Neural cell (in vitro differentiated cells): ENCODE data around the gene PTTG1. TPM values are rescaled to one million over a fixed set of nuclear protein-coding genes. Genes with fewer than 3 reads are reported as not detected.

ENCODE experiments used
- H2AFZ ChIP-seq: fragments of 200-600, 300-800 bp; sonication (generic), shearing (Covaris generic); 2 replicates; pipeline ENCODE4 v1.6.0; 2014; ENCODE audit warnings: low read depth, mild to moderate bottlenecking, antibody characterized with exemption, low read length, moderate library complexity
- H3F3A ChIP-seq: fragments of 200-600 bp; shearing (Covaris generic); 2 replicates; pipeline ENCODE4 v1.6.1; 2016; ENCODE audit warnings: mild to moderate bottlenecking, moderate library complexity, mixed read lengths, antibody characterized with exemption, low read length; ENCODE audit not compliant: insufficient read depth, poor library complexity, severe bottlenecking
- H3K27ac ChIP-seq: fragments of 200-600, 300-800 bp; sonication (generic), shearing (Covaris generic); 2 replicates; pipeline ENCODE4 v1.5.1; 2014; ENCODE audit warnings: mild to moderate bottlenecking, low read length, moderate library complexity
- H3K27me3 ChIP-seq: fragments of 300-800, 200-600 bp; sonication (generic), shearing (Covaris generic); 2 replicates; pipeline ENCODE4 v1.6.0; 2014; ENCODE audit warnings: mild to moderate bottlenecking, low read depth, low read length, moderate library complexity; ENCODE audit not compliant: insufficient read depth
- H3K36me3 ChIP-seq: fragments of 300-800, 200-600 bp; sonication (generic), shearing (Covaris generic); 2 replicates; pipeline ENCODE4 v1.5.1; 2014; ENCODE audit warnings: mild to moderate bottlenecking, antibody characterized with exemption, low read length, moderate library complexity; ENCODE audit not compliant: insufficient read depth
- H3K4me2 ChIP-seq: fragments of 300-800, 200-600 bp; sonication (generic), shearing (Covaris generic); 2 replicates; pipeline ENCODE4 v1.6.0; 2014; ENCODE audit warnings: mild to moderate bottlenecking, low read length
- H3K4me3 ChIP-seq: fragments of 300-800, 200-600 bp; sonication (generic), shearing (Covaris generic); 2 replicates; pipeline ENCODE4 v1.5.1; 2014; ENCODE audit warnings: mild to moderate bottlenecking, low read length, moderate library complexity
- H3K79me2 ChIP-seq: fragments of 200-600 bp; shearing (Covaris generic); replicated peaks from 2 replicates; pipeline ENCODE4 v1.6.0; 2014; ENCODE audit warnings: mild to moderate bottlenecking, low read length, moderate library complexity; ENCODE audit not compliant: insufficient read depth
- H3K9ac ChIP-seq: fragments of 300-800, 200-600 bp; sonication (generic), shearing (Covaris generic); 2 replicates; pipeline ENCODE4 v1.6.1; 2016; ENCODE audit warnings: mild to moderate bottlenecking, low read length, mixed read lengths
- H3K9me2 ChIP-seq: fragments of 200-600 bp; shearing (Covaris generic); 2 replicates; pipeline ENCODE4 v1.6.1; 2016; ENCODE audit warnings: mild to moderate bottlenecking, low read length, mixed read lengths; ENCODE audit not compliant: insufficient read depth
- H3K9me3 ChIP-seq: fragments of 200-600, 300-800 bp; sonication (generic), shearing (Covaris generic); 2 replicates; pipeline ENCODE4 v1.6.1; 2016; ENCODE audit warnings: mild to moderate bottlenecking, mixed run types, low read length, moderate library complexity, mixed read lengths
- H4K20me1 ChIP-seq: fragments of 200-600 bp; shearing (Covaris generic); 2 replicates; pipeline ENCODE4 v1.6.1; 2016; ENCODE audit warnings: mild to moderate bottlenecking, mixed run types; ENCODE audit not compliant: insufficient read depth
- EP300 ChIP-seq: fragments of 450-650 bp; conservative IDR thresholded peaks from 2 replicates; pipeline ENCODE4 v1.6.1; 2014; ENCODE audit warnings: antibody characterized with exemption, mild to moderate bottlenecking, moderate library complexity; ENCODE audit not compliant: poor library complexity, severe bottlenecking
- EZH2 ChIP-seq: fragments of 200-600, 300-800 bp; shearing (Covaris generic), sonication (generic); IDR thresholded peaks from 2 replicates; pipeline ENCODE4 v1.6.1; 2014; ENCODE audit warnings: antibody characterized with exemption, low read length, borderline replicate concordance, mild to moderate bottlenecking; ENCODE audit not compliant: insufficient read depth, poor library complexity, severe bottlenecking
- MXI1 ChIP-seq: fragments of 450-650 bp; conservative IDR thresholded peaks from 2 replicates; pipeline ENCODE4 v1.6.1; 2014; ENCODE audit warnings: antibody characterized with exemption, mild to moderate bottlenecking; ENCODE audit not compliant: poor library complexity, severe bottlenecking
- POLR2AphosphoS5 ChIP-seq: IDR thresholded peaks from 2 replicates; pipeline ENCODE4 v1.6.1; 2012
- RAD21 ChIP-seq: fragments of 450-650 bp; conservative IDR thresholded peaks from 2 replicates; pipeline ENCODE4 v1.6.1; 2014; ENCODE audit warnings: antibody characterized with exemption, mild to moderate bottlenecking, moderate library complexity
- SMC3 ChIP-seq: fragments of 450-650 bp; conservative IDR thresholded peaks from 2 replicates; pipeline ENCODE4 v1.6.1; 2014; ENCODE audit warnings: antibody characterized with exemption, mild to moderate bottlenecking, moderate library complexity; ENCODE audit not compliant: poor library complexity
- TAF1 ChIP-seq: IDR thresholded peaks from 2 replicates; pipeline ENCODE4 v1.6.1; 2012; ENCODE audit warnings: low read depth
- polyA plus RNA-seq: library from polyadenylated mRNA; depleted of rRNA; stranded (reverse); fragments of >200 nt; gene quantifications from 2 replicates; pipeline ENCODE4 v1.2.3, GENCODE V29; 2014
- TF ChIP-seq, protein P1 (sequence below): fragments of 450-650 bp; IDR thresholded peaks from 2 replicates; pipeline ENCODE4 v1.5.1; 2014; ENCODE audit warnings: antibody characterized with exemption, mild to moderate bottlenecking, moderate library complexity; ENCODE audit not compliant: poor library complexity, severe bottlenecking
- TF ChIP-seq, protein P2 (sequence below): IDR thresholded peaks from 2 replicates; pipeline ENCODE4 v1.6.1; 2012; ENCODE audit warnings: borderline replicate concordance

The PTTG1 gene
- polyA plus RNA-seq, 1 donor from 2014 or later, result 42.6 TPM

DNA sequence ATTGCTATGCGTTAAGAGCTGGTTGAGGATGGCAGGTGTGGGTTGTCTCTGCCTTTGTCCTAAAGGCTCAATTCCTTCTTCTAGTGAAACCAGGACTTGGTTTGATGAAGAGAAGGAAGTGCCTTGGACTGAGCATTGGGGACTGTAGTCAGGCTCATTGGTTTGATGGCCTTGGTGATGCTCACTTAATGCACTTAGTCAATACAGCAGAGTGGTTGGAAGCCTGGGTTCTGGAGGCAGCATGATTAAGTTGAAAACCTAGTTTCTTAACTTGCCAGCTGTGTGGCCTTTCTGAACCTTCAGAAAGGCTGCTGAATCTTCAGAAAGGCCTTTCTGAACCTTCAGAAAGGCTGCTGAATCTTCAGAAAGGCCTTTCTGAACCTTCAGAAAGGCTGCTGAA, 52.4 kb downstream of the PTTG1 start:
- H4K20me1 ChIP-seq, result no peaks in the 10 kb centered on the region
- H2AFZ ChIP-seq, result no peak overlapping the region
- TF ChIP-seq, protein P1, sequence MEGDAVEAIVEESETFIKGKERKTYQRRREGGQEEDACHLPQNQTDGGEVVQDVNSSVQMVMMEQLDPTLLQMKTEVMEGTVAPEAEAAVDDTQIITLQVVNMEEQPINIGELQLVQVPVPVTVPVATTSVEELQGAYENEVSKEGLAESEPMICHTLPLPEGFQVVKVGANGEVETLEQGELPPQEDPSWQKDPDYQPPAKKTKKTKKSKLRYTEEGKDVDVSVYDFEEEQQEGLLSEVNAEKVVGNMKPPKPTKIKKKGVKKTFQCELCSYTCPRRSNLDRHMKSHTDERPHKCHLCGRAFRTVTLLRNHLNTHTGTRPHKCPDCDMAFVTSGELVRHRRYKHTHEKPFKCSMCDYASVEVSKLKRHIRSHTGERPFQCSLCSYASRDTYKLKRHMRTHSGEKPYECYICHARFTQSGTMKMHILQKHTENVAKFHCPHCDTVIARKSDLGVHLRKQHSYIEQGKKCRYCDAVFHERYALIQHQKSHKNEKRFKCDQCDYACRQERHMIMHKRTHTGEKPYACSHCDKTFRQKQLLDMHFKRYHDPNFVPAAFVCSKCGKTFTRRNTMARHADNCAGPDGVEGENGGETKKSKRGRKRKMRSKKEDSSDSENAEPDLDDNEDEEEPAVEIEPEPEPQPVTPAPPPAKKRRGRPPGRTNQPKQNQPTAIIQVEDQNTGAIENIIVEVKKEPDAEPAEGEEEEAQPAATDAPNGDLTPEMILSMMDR, result no peak
- TF ChIP-seq EP300 (no peak), MXI1 (no peak), RAD21 (no peak), POLR2AphosphoS5 (no peak), TAF1 (no peak), SMC3 (no peak), EZH2 (no peak)
- TF ChIP-seq, protein P2, sequence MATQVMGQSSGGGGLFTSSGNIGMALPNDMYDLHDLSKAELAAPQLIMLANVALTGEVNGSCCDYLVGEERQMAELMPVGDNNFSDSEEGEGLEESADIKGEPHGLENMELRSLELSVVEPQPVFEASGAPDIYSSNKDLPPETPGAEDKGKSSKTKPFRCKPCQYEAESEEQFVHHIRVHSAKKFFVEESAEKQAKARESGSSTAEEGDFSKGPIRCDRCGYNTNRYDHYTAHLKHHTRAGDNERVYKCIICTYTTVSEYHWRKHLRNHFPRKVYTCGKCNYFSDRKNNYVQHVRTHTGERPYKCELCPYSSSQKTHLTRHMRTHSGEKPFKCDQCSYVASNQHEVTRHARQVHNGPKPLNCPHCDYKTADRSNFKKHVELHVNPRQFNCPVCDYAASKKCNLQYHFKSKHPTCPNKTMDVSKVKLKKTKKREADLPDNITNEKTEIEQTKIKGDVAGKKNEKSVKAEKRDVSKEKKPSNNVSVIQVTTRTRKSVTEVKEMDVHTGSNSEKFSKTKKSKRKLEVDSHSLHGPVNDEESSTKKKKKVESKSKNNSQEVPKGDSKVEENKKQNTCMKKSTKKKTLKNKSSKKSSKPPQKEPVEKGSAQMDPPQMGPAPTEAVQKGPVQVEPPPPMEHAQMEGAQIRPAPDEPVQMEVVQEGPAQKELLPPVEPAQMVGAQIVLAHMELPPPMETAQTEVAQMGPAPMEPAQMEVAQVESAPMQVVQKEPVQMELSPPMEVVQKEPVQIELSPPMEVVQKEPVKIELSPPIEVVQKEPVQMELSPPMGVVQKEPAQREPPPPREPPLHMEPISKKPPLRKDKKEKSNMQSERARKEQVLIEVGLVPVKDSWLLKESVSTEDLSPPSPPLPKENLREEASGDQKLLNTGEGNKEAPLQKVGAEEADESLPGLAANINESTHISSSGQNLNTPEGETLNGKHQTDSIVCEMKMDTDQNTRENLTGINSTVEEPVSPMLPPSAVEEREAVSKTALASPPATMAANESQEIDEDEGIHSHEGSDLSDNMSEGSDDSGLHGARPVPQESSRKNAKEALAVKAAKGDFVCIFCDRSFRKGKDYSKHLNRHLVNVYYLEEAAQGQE, result no peak
- no peaks in the 10 kb centered on the region for H3K79me2 ChIP-seq
- H3K9ac ChIP-seq, result no peak overlapping the region
- no peak overlapping the region for H3K4me3 ChIP-seq
- no peaks in the 10 kb centered on the region for H3K36me3 ChIP-seq
- no peaks in the 10 kb centered on the region for H3K27me3 ChIP-seq
- H3K27ac ChIP-seq, result no peak overlapping the region
- H3F3A ChIP-seq, result no peaks in the 10 kb centered on the region
- no peak overlapping the region for H3K4me2 ChIP-seq
- no peaks in the 10 kb centered on the region for H3K9me2 ChIP-seq
- H3K9me3 ChIP-seq, result no peaks in the 10 kb centered on the region

DNA sequence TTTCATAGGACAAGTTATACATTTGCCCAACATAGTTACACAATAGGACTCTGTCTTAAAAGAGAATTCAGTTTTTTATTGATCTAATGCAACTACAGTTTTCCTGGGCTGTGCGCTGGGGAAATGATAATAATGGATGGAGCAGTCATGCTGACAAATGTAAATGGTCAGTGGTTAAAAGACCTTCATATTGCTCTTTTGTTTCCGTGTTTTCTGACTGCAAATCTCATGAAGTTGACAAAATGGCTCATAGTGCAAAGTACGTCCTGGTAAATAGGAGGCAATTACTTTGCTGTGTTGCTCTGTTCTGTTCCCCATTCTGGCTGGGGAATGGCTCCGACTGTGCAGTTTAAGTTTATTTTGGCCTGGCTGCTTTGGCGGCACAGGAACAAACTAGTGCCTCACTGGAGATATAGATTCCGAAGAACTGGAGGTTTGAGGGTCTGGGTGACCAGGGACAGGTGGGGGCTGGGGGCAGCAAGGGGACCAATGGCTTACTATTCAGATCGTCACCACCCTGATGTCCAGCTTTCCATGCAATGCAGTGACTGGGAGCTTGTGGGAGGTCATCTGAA, 54.3 kb downstream of the PTTG1 start:
- Histone ChIP-seq H3K4me2 (no peak overlapping the region), H3K9ac (no peak overlapping the region), H3F3A (no peaks in the 10 kb centered on the region), H3K9me2 (no peaks in the 10 kb centered on the region), H3K9me3 (no peaks in the 10 kb centered on the region), H2AFZ (no peak overlapping the region), H3K36me3 (no peaks in the 10 kb centered on the region), H3K79me2 (no peaks in the 10 kb centered on the region), H4K20me1 (no peaks in the 10 kb centered on the region), H3K4me3 (no peak overlapping the region), H3K27me3 (no peaks in the 10 kb centered on the region), H3K27ac (no peak overlapping the region)
- TF ChIP-seq TAF1 (no peak), POLR2AphosphoS5 (no peak)
